Measurements from ENCODE around the gene TMC6.

- TF ChIP-seq, protein P1, sequence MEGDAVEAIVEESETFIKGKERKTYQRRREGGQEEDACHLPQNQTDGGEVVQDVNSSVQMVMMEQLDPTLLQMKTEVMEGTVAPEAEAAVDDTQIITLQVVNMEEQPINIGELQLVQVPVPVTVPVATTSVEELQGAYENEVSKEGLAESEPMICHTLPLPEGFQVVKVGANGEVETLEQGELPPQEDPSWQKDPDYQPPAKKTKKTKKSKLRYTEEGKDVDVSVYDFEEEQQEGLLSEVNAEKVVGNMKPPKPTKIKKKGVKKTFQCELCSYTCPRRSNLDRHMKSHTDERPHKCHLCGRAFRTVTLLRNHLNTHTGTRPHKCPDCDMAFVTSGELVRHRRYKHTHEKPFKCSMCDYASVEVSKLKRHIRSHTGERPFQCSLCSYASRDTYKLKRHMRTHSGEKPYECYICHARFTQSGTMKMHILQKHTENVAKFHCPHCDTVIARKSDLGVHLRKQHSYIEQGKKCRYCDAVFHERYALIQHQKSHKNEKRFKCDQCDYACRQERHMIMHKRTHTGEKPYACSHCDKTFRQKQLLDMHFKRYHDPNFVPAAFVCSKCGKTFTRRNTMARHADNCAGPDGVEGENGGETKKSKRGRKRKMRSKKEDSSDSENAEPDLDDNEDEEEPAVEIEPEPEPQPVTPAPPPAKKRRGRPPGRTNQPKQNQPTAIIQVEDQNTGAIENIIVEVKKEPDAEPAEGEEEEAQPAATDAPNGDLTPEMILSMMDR (conservative IDR thresholded peaks at IDR 0.05; ENCODE audit: low read depth, low read length), result no peak
- no peak for TF ChIP-seq EZH2 (IDR thresholded peaks at IDR 0.05; ENCODE audit: borderline replicate concordance, low read depth, low read length, poor library complexity, severe bottlenecking)
Observed at GRCh38 chr17:78103311-78103710, 25.2 kb downstream of the TMC6 start.
